H1 (cell line): ENCODE measurements around the gene B3GAT2. TPM values are rescaled to one million over a fixed set of nuclear protein-coding genes. Genes with fewer than 3 reads are reported as not detected.

Source experiments
- CTCF ChIA-PET: fragments of 300-600 bp; sonication (Branson Sonifier 250); formaldehyde crosslinking; loops from one replicate; lab custom pipeline; 2021; ENCODE audit not compliant: partially characterized antibody; lab: Charles Lee
- POLR2A ChIA-PET: fragments of 300-600 bp; sonication (Branson Sonifier 250); formaldehyde crosslinking; loops from one replicate; lab custom pipeline; 2021; ENCODE audit warnings: inconsistent platforms; ENCODE audit not compliant: partially characterized antibody; lab: Charles Lee
- DNase-seq, 2 experiments: peaks; one replicate each; pipeline versions ENCODE4 v3.0.0 to v3.0.0-alpha.2; 2010 to 2022; ENCODE audit warnings: low spot score in 2 of 2, low read depth in 1 of 2, mixed read lengths in 1 of 2
- FAIRE-seq: peaks from 2 replicates; lab custom pipeline; 2011; peaks lifted over from hg19 to GRCh38; lab: Jason Lieb, UNC
- H2AFZ ChIP-seq: 2 replicates; pipeline ENCODE4 v1.8.1; 2012; ENCODE audit warnings: low read length, inconsistent platforms
- H2AK5ac ChIP-seq: 2 replicates; pipeline ENCODE4 v1.6.1; 2013; ENCODE audit warnings: low read depth, low read length
- H2BK120ac ChIP-seq: replicated peaks from 2 replicates; pipeline ENCODE3; 2013; ENCODE audit warnings: low read depth, low read length, inconsistent platforms
- H2BK12ac ChIP-seq: 2 replicates; pipeline ENCODE4 v1.6.1; 2013; ENCODE audit warnings: low read depth, low read length
- H2BK15ac ChIP-seq: 2 replicates; pipeline ENCODE4 v1.6.1; 2013; ENCODE audit warnings: low read length
- H2BK20ac ChIP-seq: 2 replicates; pipeline ENCODE4 v1.6.1; 2013; ENCODE audit warnings: low read length
- H2BK5ac ChIP-seq: 2 replicates; pipeline ENCODE4 v1.6.1; 2013; ENCODE audit warnings: low read depth, low read length
- H3K14ac ChIP-seq: 2 replicates; pipeline ENCODE4 v1.6.1; 2013; ENCODE audit warnings: inconsistent platforms; ENCODE audit not compliant: insufficient read length
- H3K18ac ChIP-seq: 2 replicates; pipeline ENCODE4 v1.6.1; 2013; ENCODE audit warnings: low read length; ENCODE audit errors: extremely low read depth
- H3K23ac ChIP-seq: 2 replicates; pipeline ENCODE4 v1.6.1; 2013; ENCODE audit warnings: inconsistent platforms; ENCODE audit not compliant: insufficient read length
- H3K23me2 ChIP-seq: 2 replicates; pipeline ENCODE4 v1.6.1; 2013; ENCODE audit warnings: low read depth, low read length
- H3K27ac ChIP-seq: 2 replicates; pipeline ENCODE4 v1.6.1; 2011; ENCODE audit warnings: low read depth, low read length, inconsistent platforms
- H3K27me3 ChIP-seq, 4 experiments: replicated peaks in 1 of 4; 1 replicate in 1 of 4; 2 replicates in 3 of 4; pipeline versions ENCODE4 v1.6.1 to v1.8.1; 2011 to 2013; ENCODE audit warnings: low read length in 3 of 4, mild to moderate bottlenecking in 3 of 4, inconsistent platforms in 2 of 4, mixed read lengths in 2 of 4, moderate library complexity in 1 of 4; ENCODE audit not compliant: control insufficient read depth in 3 of 4, insufficient read depth in 3 of 4; ENCODE audit errors: extremely low read depth in 1 of 4
- H3K36me3 ChIP-seq, 4 experiments: 2 replicates each; pipeline versions ENCODE4 v1.6.1 to v1.8.1; 2011 to 2013; ENCODE audit warnings: mild to moderate bottlenecking in 4 of 4, low read length in 3 of 4, moderate library complexity in 2 of 4, control low read depth in 1 of 4, inconsistent platforms in 1 of 4; ENCODE audit not compliant: insufficient read depth in 4 of 4, control insufficient read depth in 2 of 4
- H3K4ac ChIP-seq: replicated peaks from 2 replicates; pipeline ENCODE3; 2013; ENCODE audit warnings: low read length, low read depth, mixed read lengths, inconsistent platforms; ENCODE audit not compliant: insufficient read length
- H3K4me1 ChIP-seq, 4 experiments: replicated peaks in 1 of 4; 1 replicate in 1 of 4; 2 replicates in 3 of 4; pipeline versions ENCODE4 v1.6.1 to v1.8.1; 2011 to 2013; ENCODE audit warnings: low read length in 3 of 4, inconsistent platforms in 2 of 4, mixed read lengths in 1 of 4; ENCODE audit not compliant: insufficient read depth in 4 of 4, control insufficient read depth in 3 of 4
- H3K4me2 ChIP-seq, 2 experiments: 2 replicates each; pipeline versions ENCODE4 v1.6.1 to v1.8.1; 2011 to 2013; ENCODE audit warnings: low read depth in 2 of 2, low read length in 2 of 2, control low read depth in 1 of 2, inconsistent platforms in 1 of 2, mild to moderate bottlenecking in 1 of 2; ENCODE audit not compliant: insufficient read depth in 1 of 2
- H3K4me3 ChIP-seq, 4 experiments: fragments of 200-600, 300-600 bp in 1 of 4; sonication (generic), shearing (Covaris generic), sonication (Bioruptor Twin) in 1 of 4; 2 replicates each; pipeline versions ENCODE4 v1.5.1 to v1.8.1; 2011 to 2016; ENCODE audit warnings: low read length in 4 of 4, low read depth in 3 of 4, control low read depth in 2 of 4, inconsistent platforms in 2 of 4, mild to moderate bottlenecking in 2 of 4, mixed read lengths in 1 of 4, moderate library complexity in 1 of 4; ENCODE audit not compliant: insufficient read depth in 2 of 4; ENCODE audit errors: extremely low read depth in 1 of 4
- H3K56ac ChIP-seq: replicated peaks from 2 replicates; pipeline ENCODE3; 2013; ENCODE audit warnings: low read depth, mild to moderate bottlenecking, mixed read lengths, low read length, inconsistent platforms; ENCODE audit not compliant: insufficient read length
- H3K79me1 ChIP-seq: 2 replicates; pipeline ENCODE4 v1.6.1; 2013; ENCODE audit warnings: low read depth, low read length, control low read depth
- H3K79me2 ChIP-seq, 2 experiments: 2 replicates each; pipeline versions ENCODE4 v1.6.1 to v1.8.1; 2012 to 2013; ENCODE audit warnings: low read length in 2 of 2, mild to moderate bottlenecking in 2 of 2, inconsistent platforms in 1 of 2; ENCODE audit not compliant: insufficient read depth in 2 of 2, control insufficient read depth in 1 of 2
- H3K9ac ChIP-seq, 4 experiments: replicated peaks in 1 of 4; 1 replicate in 1 of 4; 2 replicates in 3 of 4; pipeline versions ENCODE4 v1.6.1 to v1.8.1; 2011 to 2013; ENCODE audit warnings: low read depth in 3 of 4, low read length in 3 of 4, control low read depth in 2 of 4, mild to moderate bottlenecking in 2 of 4, moderate library complexity in 2 of 4, inconsistent platforms in 1 of 4; ENCODE audit errors: extremely low read depth in 1 of 4
- H3K9me3 ChIP-seq, 2 experiments: 2 replicates each; pipeline versions ENCODE4 v1.6.1 to v1.8.1; 2012 to 2013; ENCODE audit warnings: mild to moderate bottlenecking in 2 of 2, moderate library complexity in 2 of 2, control low read depth in 1 of 2, inconsistent platforms in 1 of 2, low read depth in 1 of 2, low read length in 1 of 2, mixed read lengths in 1 of 2; ENCODE audit not compliant: insufficient read depth in 2 of 2
- H4K20me1 ChIP-seq, 2 experiments: replicated peaks in 1 of 2; 2 replicates each; pipeline versions ENCODE3 to v1.8.1; 2011 to 2013; ENCODE audit warnings: inconsistent platforms in 2 of 2, low read length in 2 of 2, mild to moderate bottlenecking in 1 of 2; ENCODE audit not compliant: insufficient read depth in 2 of 2, control insufficient read depth in 1 of 2
- H4K5ac ChIP-seq: 2 replicates; pipeline ENCODE4 v1.6.1; 2013; ENCODE audit warnings: low read length, low read depth, mixed read lengths, inconsistent platforms; ENCODE audit not compliant: insufficient read length
- H4K8ac ChIP-seq: 2 replicates; pipeline ENCODE4 v1.8.0; 2013; ENCODE audit warnings: mild to moderate bottlenecking, moderate library complexity, low read length, inconsistent platforms; ENCODE audit not compliant: insufficient read depth; ENCODE audit errors: extremely low read depth
- H4K91ac ChIP-seq: replicated peaks from 2 replicates; pipeline ENCODE3; 2013; ENCODE audit warnings: low read length, mixed read lengths, inconsistent platforms; ENCODE audit not compliant: insufficient read length
- BRCA1 ChIP-seq: IDR thresholded peaks from 2 replicates; pipeline ENCODE4 v1.6.1; 2012; ENCODE audit warnings: low read depth, low read length, improper control_type of control experiment
- CREB1 ChIP-seq: IDR thresholded peaks from 2 replicates; pipeline ENCODE4 v1.6.1; 2012; ENCODE audit warnings: inconsistent platforms
- HDAC6 ChIP-seq: IDR thresholded peaks from one replicate; pipeline ENCODE4 v1.7.1; 2012; ENCODE audit warnings: low read depth, mild to moderate bottlenecking, inconsistent platforms, low read length, moderate library complexity
- JUN ChIP-seq: IDR thresholded peaks from 2 replicates; pipeline ENCODE4 v1.6.1; 2011; ENCODE audit warnings: low read depth, mild to moderate bottlenecking, improper control_type of control experiment, low read length
- NANOG ChIP-seq: IDR thresholded peaks from 2 replicates; pipeline ENCODE4 v1.6.1; 2011; ENCODE audit warnings: low read length, low read depth, mild to moderate bottlenecking, inconsistent platforms; ENCODE audit not compliant: insufficient read depth, poor library complexity, severe bottlenecking
- POLR2AphosphoS5 ChIP-seq: IDR thresholded peaks from 2 replicates; pipeline ENCODE4 v1.6.1; 2011; ENCODE audit warnings: low read depth, low read length
- RAD21 ChIP-seq, 2 experiments: IDR thresholded peaks in 1 of 2; conservative IDR thresholded peaks in 1 of 2; 2 replicates each; pipeline ENCODE4 v1.6.1; 2011; ENCODE audit warnings: low read depth in 2 of 2, low read length in 2 of 2, improper control_type of control experiment in 1 of 2, inconsistent platforms in 1 of 2, mild to moderate bottlenecking in 1 of 2, moderate library complexity in 1 of 2
- RFX5 ChIP-seq: IDR thresholded peaks from 2 replicates; pipeline ENCODE4 v1.6.1; 2011; ENCODE audit warnings: low read depth, low read length, improper control_type of control experiment, borderline replicate concordance
- SAP30 ChIP-seq: fragments of 300-600 bp; sonication (generic); IDR thresholded peaks from 2 replicates; pipeline ENCODE4 v1.7.1; 2012; ENCODE audit warnings: low read length, moderate library complexity, mild to moderate bottlenecking, inconsistent platforms; ENCODE audit not compliant: insufficient read depth, insufficient replicate concordance
- SIN3A ChIP-seq, 2 experiments: IDR thresholded peaks in 1 of 2; conservative IDR thresholded peaks in 1 of 2; 2 replicates each; pipeline ENCODE4 v1.6.1; 2011 to 2012; ENCODE audit warnings: low read length in 2 of 2, improper control_type of control experiment in 1 of 2, low read depth in 1 of 2, mild to moderate bottlenecking in 1 of 2
- SP1 ChIP-seq: IDR thresholded peaks from 2 replicates; pipeline ENCODE4 v1.6.1; 2011; ENCODE audit warnings: low read depth, low read length
- SP2 ChIP-seq: IDR thresholded peaks from 2 replicates; pipeline ENCODE4 v1.6.1; 2012; ENCODE audit warnings: mild to moderate bottlenecking, low read length, inconsistent platforms
- TAF1 ChIP-seq: IDR thresholded peaks from 2 replicates; pipeline ENCODE4 v1.6.1; 2011; ENCODE audit warnings: mild to moderate bottlenecking, low read depth, low read length
- WGBS, 2 experiments: shearing (Covaris generic) in 1 of 2; methylation state at CpG; one replicate each; pipeline versions ENCODE4 v1.1.6 to v1.1.7; 2013 to 2015; ENCODE audit warnings: low lambda C conversion rate in 2 of 2, mixed read lengths in 2 of 2, inconsistent platforms in 1 of 2, low coverage in 1 of 2, missing lambda C conversion rate in 1 of 2; ENCODE audit not compliant: insufficient replicate concordance in 2 of 2, insufficient coverage in 1 of 2, insufficient read length in 1 of 2; ENCODE audit errors: extremely low coverage in 1 of 2, missing lambda C conversion rate in 1 of 2; 5-methylcytosine and 5-hydroxymethylcytosine counted together
- polyA plus RNA-seq, 7 experiments: library from polyadenylated mRNA; depleted of rRNA in 3 of 7; stranded (reverse) in 5 of 7; unstranded in 2 of 7; fragments of >200 nt in 5 of 7; fragments of 200-250 nt in 2 of 7; gene quantifications; 1 replicate in 5 of 7; 2 replicates in 1 of 7; 4 replicates in 1 of 7; pipeline versions ENCODE4 v1.2.1 to v1.2.3, GENCODE V29; 2011 to 2013; ENCODE audit warnings: missing spikeins in 2 of 7, mixed read lengths in 2 of 7
- total RNA-seq: library from RNA; stranded (reverse); fragmentation: NEBNext Ultra II Directional; extraction: Animal tissue kit (Norgen Biotek cat#: 25700); gene quantifications from 2 replicates; pipeline ENCODE4 v1.2.1, GENCODE V29; 2021
- TF ChIP-seq, protein P1 (sequence below): IDR thresholded peaks from 2 replicates; pipeline ENCODE4 v1.6.1; 2012; ENCODE audit warnings: inconsistent platforms

B3GAT2 gene
- total and polyA plus RNA-seq, 2 of the 8 experiments (the other 6 are each of a cell fraction or from before 2014, with no cell fraction given): 0.83 to 1.9 TPM

DNA sequence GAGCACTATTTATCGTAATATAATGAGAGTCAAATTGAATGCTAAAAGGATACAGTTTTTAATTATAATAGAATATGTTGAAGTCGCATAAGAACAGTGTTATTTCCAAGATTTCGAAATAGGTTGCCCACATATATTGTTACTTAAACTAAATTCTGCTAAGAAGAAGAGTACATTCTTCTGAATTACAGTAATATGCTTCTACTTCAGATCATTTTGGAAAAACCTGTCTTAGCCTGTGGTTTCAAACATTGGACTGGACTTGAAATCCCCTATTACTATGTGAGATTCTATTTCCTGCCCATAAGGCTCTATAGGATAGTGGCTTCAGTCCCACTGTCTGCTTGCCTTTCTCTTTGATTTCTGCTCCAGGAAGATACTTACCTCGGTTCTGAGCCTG, 137.2 kb downstream of the B3GAT2 start:
- H2BK12ac ChIP-seq: no peak overlapping the region
- H3K27ac ChIP-seq: no peak overlapping the region
- no peak overlapping the region for H2BK5ac ChIP-seq
- H3K4me1 ChIP-seq: no peaks in the 10 kb centered on the region
- no peak overlapping the region for H3K4me2 ChIP-seq
- no peak overlapping the region for H2AK5ac ChIP-seq
- H3K56ac ChIP-seq: no peak overlapping the region
- no peak overlapping the region for H2AFZ ChIP-seq
- no peaks in the 10 kb centered on the region for H3K27me3 ChIP-seq
- no peak overlapping the region for H3K23ac ChIP-seq
- no peak overlapping the region for H3K14ac ChIP-seq
- H2BK20ac ChIP-seq: no peak overlapping the region
- 79% methylated on average over 4 of the region's 4 CpGs; no CpG with 5 or more reads in 1 of the 2 experiments for whole genome bisulfite sequencing, 2 experiments
- ChIA-PET CTCF (no interaction called here), POLR2A (no interaction called here)
- no peak overlapping the region for H2BK15ac ChIP-seq
- H3K18ac ChIP-seq: no peak overlapping the region
- FAIRE-seq (no peak), DNase-seq (no peak)
- no peak overlapping the region for H3K4ac ChIP-seq
- no peaks in the 10 kb centered on the region for H4K20me1 ChIP-seq
- no peak overlapping the region for H4K91ac ChIP-seq
- no peaks in the 10 kb centered on the region for H3K36me3 ChIP-seq
- H4K8ac ChIP-seq: no peak overlapping the region
- no peaks in the 10 kb centered on the region for H3K79me1 ChIP-seq
- no peaks in the 10 kb centered on the region for H3K23me2 ChIP-seq
- no peak overlapping the region for H2BK120ac ChIP-seq
- H3K9me3 ChIP-seq: no peaks in the 10 kb centered on the region
- no peak overlapping the region for H3K4me3 ChIP-seq
- no peak overlapping the region for H4K5ac ChIP-seq
- no peak overlapping the region for H3K9ac ChIP-seq
- no peaks in the 10 kb centered on the region for H3K79me2 ChIP-seq
- TF ChIP-seq HDAC6: no peak
- no peak for TF ChIP-seq POLR2AphosphoS5
- TF ChIP-seq RAD21 (IDR thresholded peaks at IDR 0.05 in 1 of 2, conservative IDR thresholded peaks at IDR 0.05 in 1 of 2; ENCODE audit: low read depth in 2 of 2, low read length in 2 of 2): no peak
- no peak for TF ChIP-seq SP2
- TF ChIP-seq TAF1: no peak
- no peak for TF ChIP-seq NANOG
- no peak for TF ChIP-seq RFX5
- no peak for TF ChIP-seq CREB1
- TF ChIP-seq BRCA1: no peak
- no peak for TF ChIP-seq JUN
- no peak for TF ChIP-seq SIN3A (conservative IDR thresholded peaks at IDR 0.05 in 1 of 2, IDR thresholded peaks at IDR 0.05 in 1 of 2; ENCODE audit: low read depth in 1 of 2, low read length in 2 of 2)
- no peak for TF ChIP-seq SAP30
- TF ChIP-seq, protein P1, sequence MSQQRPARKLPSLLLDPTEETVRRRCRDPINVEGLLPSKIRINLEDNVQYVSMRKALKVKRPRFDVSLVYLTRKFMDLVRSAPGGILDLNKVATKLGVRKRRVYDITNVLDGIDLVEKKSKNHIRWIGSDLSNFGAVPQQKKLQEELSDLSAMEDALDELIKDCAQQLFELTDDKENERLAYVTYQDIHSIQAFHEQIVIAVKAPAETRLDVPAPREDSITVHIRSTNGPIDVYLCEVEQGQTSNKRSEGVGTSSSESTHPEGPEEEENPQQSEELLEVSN: no peak
- no peak for TF ChIP-seq SP1
